ENCODE results near the gene ISG15. TPM values are rescaled to one million over a fixed set of nuclear protein-coding genes. Genes with fewer than 3 reads are reported as not detected.
A peak's percentile ranks its signal among the peaks of the same experiment; 100 is the strongest.

ISG15 gene
- total and polyA plus RNA-seq, 9 of the 15 experiments (the other 6 are each of a cell fraction or from before 2014, with no cell fraction given): 0.40 to 58.3 (median 12.2) TPM

DNA sequence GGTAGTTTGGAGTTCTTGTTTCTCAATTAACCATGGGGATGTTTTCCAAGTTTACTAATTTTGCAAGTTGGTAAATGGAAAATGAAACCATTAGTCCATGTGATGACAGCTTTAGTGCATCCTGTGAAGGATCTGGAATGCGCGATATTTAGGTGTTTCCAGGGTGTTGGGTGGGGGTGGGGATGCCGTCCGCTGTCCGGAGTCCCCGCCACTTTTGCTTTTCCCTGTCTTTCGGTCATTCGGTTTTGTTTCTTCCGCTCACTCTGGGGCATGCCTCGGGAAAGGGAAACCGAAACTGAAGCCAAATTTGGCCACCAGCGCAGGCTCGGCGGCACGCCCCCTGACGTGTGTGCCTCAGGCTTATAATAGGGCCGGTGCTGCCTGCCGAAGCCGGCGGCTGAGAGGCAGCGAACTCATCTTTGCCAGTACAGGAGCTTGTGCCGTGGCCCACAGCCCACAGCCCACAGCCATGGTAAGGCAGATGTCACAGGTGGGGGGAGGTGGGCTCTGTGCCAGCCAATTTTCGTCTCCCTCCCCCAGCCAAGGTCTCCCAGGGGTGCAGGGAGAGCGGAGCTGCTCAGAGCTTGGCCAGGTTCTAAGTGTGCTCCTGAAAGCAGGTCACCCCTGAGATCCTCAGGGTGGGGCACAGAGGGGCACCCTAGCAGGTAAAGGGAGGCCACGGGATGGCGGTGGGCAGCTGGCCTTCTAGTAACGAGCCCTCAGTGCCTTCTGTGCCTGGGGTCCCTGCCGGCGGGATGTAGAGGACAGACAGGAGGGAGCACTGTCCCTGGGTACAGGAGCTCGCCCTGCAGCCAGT is at the start of gene ISG15 (continued):
- TF ChIP-seq SMARCC2 (IDR thresholded peaks at IDR 0.05; ENCODE audit: low read depth) (peak; percentile 56; the same call in 1 of the 2 replicates), ZNF232 (CRISPR knock-in tag; IDR thresholded peaks at IDR 0.05) (0 out of 2 replicates have a peak, but pooled peaks have one; percentile 63), CBX5 (IDR thresholded peaks at IDR 0.05; ENCODE audit: borderline replicate concordance, low read depth) (no peak), GTF2E2 (tag; IDR thresholded peaks at IDR 0.05) (no peak), CEBPZ (IDR thresholded peaks at IDR 0.05; ENCODE audit: borderline replicate concordance, low read depth, low read length) (no peak), KLF6 (CRISPR knock-in tag; IDR thresholded peaks at IDR 0.05; ENCODE audit: borderline replicate concordance) (no peak), KLF13 (tag; IDR thresholded peaks at IDR 0.05; ENCODE audit: borderline replicate concordance, low read depth) (peak; percentile 89), CCNT2 (IDR thresholded peaks at IDR 0.05; ENCODE audit: borderline replicate concordance, extremely low read depth, insufficient read length, low read depth, low read length) (no peak), TAF9B (IDR thresholded peaks at IDR 0.05; ENCODE audit: partially characterized antibody) (peak; percentile 93), ILK (tag; IDR thresholded peaks at IDR 0.05; ENCODE audit: borderline replicate concordance, low read depth) (no peak), MTA1 (IDR thresholded peaks at IDR 0.05; ENCODE audit: borderline replicate concordance) (0 out of 2 replicates have a peak, but pooled peaks have one; percentile 9), MEF2D (tag; conservative IDR thresholded peaks at IDR 0.05; ENCODE audit: low read depth) (peak; percentile 20; the same call in 1 of the 2 replicates), RBM39 (optimal IDR thresholded peaks at IDR 0.05; ENCODE audit: low read depth, low read length) (no peak), FOSL1 (tag; conservative IDR thresholded peaks at IDR 0.05) (peak; percentile 19; the same call in 1 of the 2 replicates), POLR3G (IDR thresholded peaks at IDR 0.05; ENCODE audit: extremely low read depth, insufficient read length, insufficient replicate concordance) (no peak), HMGXB4 (CRISPR knock-in tag; IDR thresholded peaks at IDR 0.05) (0 out of 2 replicates have a peak, but pooled peaks have one; percentile 36), ZNF143 (CRISPR knock-in tag; IDR thresholded peaks at IDR 0.05) (peak; percentile 28; the same call in 1 of the 2 replicates), CC2D1A (IDR thresholded peaks at IDR 0.05) (no peak)
- TF ChIP-seq, protein P1, sequence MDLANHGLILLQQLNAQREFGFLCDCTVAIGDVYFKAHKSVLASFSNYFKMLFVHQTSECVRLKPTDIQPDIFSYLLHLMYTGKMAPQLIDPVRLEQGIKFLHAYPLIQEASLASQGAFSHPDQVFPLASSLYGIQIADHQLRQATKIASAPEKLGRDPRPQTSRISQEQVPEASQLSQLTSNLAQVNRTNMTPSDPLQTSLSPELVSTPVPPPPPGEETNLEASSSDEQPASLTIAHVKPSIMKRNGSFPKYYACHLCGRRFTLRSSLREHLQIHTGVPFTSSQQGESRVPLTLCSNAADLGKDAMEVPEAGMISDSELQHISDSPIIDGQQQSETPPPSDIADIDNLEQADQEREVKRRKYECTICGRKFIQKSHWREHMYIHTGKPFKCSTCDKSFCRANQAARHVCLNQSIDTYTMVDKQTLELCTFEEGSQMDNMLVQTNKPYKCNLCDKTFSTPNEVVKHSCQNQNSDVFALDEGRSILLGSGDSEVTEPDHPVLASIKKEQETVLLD (IDR thresholded peaks at IDR 0.05): 0 out of 2 replicates have a peak, but pooled peaks have one; percentile 43
- TF ChIP-seq, protein P2, sequence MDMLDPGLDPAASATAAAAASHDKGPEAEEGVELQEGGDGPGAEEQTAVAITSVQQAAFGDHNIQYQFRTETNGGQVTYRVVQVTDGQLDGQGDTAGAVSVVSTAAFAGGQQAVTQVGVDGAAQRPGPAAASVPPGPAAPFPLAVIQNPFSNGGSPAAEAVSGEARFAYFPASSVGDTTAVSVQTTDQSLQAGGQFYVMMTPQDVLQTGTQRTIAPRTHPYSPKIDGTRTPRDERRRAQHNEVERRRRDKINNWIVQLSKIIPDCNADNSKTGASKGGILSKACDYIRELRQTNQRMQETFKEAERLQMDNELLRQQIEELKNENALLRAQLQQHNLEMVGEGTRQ (CRISPR knock-in tag; IDR thresholded peaks at IDR 0.05): no peak
